ENCODE data around the gene PARP6. TPM values are rescaled to one million over a fixed set of nuclear protein-coding genes. Genes with fewer than 3 reads are reported as not detected.

PARP6 gene
- total RNA-seq, 1 donor = 25.9 TPM

GRCh38 chr15:72207558-72208085, 64.7 kb downstream of the PARP6 start:
- TF ChIP-seq CTCF (IDR thresholded peaks at IDR 0.05; ENCODE audit: insufficient read depth, low read depth, low read length) = no peak
- no peak for DNase-seq (ENCODE audit: low read depth)
- H3K4me3 ChIP-seq (ENCODE audit: low read depth, low read length) = no peak overlapping the region

- TF ChIP-seq CTCF (IDR thresholded peaks at IDR 0.05; ENCODE audit: insufficient read depth, low read depth, low read length) = no peak
- H3K4me3 ChIP-seq (ENCODE audit: low read depth, low read length) = no peak overlapping the region
- DNase-seq (ENCODE audit: low read depth) = no peak
These were observed 65.7 kb downstream of the PARP6 start for GRCh38 chr15:72206677-72207000.

- no peak for DNase-seq (ENCODE audit: low read depth)
- no peak for TF ChIP-seq CTCF (IDR thresholded peaks at IDR 0.05; ENCODE audit: insufficient read depth, low read depth, low read length)
- no peak overlapping the region for H3K4me3 ChIP-seq (ENCODE audit: low read depth, low read length)
These were observed 66.3 kb downstream of the PARP6 start for GRCh38 chr15:72205896-72206676.

- H3K4me3 ChIP-seq (ENCODE audit: low read depth, low read length) = no peak overlapping the region
- no peak for DNase-seq (ENCODE audit: low read depth)
- TF ChIP-seq CTCF (IDR thresholded peaks at IDR 0.05; ENCODE audit: insufficient read depth, low read depth, low read length) = no peak
These were observed 67.1 kb downstream of the PARP6 start for GRCh38 chr15:72205273-72205672.

GRCh38 chr15:72203507-72203837, 68.9 kb downstream of the PARP6 start:
- DNase-seq (ENCODE audit: low read depth) = peak; percentile 58
- H3K4me3 ChIP-seq (ENCODE audit: low read depth, low read length) = no peak overlapping the region
- no peak for TF ChIP-seq CTCF (IDR thresholded peaks at IDR 0.05; ENCODE audit: insufficient read depth, low read depth, low read length)

- no peak for DNase-seq (ENCODE audit: low read depth)
- no peak for TF ChIP-seq CTCF (IDR thresholded peaks at IDR 0.05; ENCODE audit: insufficient read depth, low read depth, low read length)
These were observed 69.4 kb downstream of the PARP6 start for GRCh38 chr15:72202801-72203506.

More at GRCh38 chr15:72202801-72203506, 69.4 kb downstream of the PARP6 start:
- no peak overlapping the region for H3K4me3 ChIP-seq (ENCODE audit: low read depth, low read length)

All from fibroblast of villous mesenchyme (primary cell).